Stimulated activated CD4-positive, alpha-beta T cell treated with anti-CD3 and anti-CD28 coated beads, Interleukin-1b, Interleukin-23, amount 100 ng/mL, for 48 hours (primary cell): ENCODE measurements around the gene KICS2.
"Not testable (repeated sequence)": the region's sequence is repeated elsewhere in the genome, so short reads cannot be mapped to it uniquely, and the experiment has no call there.

Source experiments
- DNase-seq: peaks from one replicate; pipeline ENCODE4 v3.0.0-alpha.2; 2020

Gene KICS2

GRCh38 chr12:64222009-64222765 lies at the start of gene KICS2:
KICS2 (minus strand) TSS chr12:64222296; CDS start chr12:64222237, 59 bp downstream.
- DNase-seq = peak; percentile 90

DNA sequence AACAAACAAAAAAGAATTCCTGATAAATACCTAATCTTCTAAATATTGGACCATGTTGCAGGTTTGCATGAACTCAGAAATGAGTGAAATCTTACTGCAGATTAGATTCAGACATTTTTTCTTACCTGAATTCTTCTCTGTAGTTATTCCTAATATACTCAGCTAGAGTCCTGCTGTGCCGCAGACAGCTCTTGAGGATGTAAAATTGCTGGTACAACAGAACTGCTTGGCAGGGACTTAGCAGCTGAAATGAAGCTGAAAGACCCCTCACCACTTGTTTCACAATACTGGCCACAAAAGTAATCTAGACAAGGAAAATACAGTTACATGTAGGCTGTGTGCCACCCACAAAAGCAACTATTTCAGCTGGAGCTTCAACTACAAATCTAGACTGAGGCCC lies 48.3 kb upstream of the KICS2 start:
- no peak for DNase-seq

GRCh38 chr12:64269161-64269560 lies 47.1 kb upstream of the KICS2 start:
- no peak for DNase-seq

DNA sequence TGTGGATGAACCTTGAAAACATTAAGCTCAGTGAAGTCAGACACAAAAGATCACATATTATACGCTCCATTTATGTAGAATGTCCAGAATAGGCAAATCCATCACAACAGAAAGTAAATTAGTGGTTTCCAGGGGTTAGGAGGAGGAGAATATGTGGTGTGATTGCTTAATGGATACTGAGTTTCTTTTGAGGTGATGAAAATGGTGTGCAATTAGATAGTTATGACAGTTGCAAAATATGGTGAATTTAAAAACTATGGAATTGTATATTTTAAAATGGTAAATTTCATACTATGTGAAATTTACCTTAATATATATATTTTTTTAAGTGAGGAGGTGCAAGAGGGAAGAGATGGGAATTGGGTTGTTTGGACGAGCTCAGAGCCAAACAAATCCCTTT lies 46.3 kb upstream of the KICS2 start:
- no peak for DNase-seq

DNA sequence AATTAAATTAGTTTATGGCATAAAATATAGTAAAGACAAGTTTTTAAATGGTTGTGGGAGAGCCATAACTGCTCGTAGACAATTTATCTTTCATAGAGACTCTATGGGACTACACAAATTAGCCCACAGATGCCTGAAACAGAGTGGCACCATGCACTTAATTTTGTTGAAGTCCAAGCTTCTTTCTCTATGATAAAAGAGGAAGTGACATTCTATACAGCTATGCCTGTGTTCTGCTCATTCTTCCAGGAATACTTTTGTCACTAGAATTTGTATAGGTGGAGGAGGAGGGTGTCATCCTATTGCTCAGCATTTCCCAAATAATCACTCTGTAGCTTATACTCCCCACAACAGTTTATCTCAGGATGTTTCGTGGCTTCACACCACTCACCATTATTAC lies 43.7 kb upstream of the KICS2 start:
- DNase-seq = no peak

DNA sequence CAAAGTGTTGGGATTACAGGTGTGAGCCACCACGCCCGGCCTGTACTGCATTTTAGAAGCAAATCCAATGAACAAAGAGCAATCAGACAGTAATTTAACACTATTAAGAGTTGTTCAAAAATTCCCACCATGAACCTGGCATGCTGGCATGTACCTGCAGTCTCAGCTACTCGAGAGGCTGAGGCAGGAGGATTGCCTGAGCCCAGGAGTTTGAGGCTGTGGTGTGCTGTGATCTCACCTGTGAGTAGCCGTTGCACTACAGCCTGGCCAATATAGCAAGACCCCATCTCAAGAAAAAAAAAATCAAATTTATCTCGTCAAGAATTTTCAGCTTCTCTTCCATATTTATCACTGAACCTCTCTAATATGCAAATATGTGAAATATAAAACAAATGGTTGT lies 39.7 kb upstream of the KICS2 start:
- DNase-seq = no peak

DNA sequence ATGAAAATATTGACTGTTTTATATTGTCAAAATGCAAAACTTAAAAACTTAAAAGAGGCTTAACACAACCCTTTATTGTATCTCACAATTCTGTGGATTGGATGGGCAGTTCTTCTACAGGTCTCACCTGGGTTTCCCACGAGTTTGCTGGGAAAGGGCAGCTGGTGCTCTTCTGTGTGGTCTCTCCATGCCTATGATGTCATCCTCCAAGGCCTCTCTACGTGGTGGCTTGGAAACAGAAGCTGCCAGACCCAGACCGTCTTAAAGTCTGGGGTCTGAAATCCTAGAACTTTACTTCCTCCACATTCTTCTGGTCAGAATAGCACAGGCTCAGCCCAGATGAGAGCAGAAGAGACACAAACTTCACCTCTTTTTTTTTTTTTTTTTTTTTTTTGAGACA lies 36.5 kb upstream of the KICS2 start:
- no peak for DNase-seq

GRCh38 chr12:64256166-64256800 lies 34.2 kb upstream of the KICS2 start:
- DNase-seq = no peak

DNA sequence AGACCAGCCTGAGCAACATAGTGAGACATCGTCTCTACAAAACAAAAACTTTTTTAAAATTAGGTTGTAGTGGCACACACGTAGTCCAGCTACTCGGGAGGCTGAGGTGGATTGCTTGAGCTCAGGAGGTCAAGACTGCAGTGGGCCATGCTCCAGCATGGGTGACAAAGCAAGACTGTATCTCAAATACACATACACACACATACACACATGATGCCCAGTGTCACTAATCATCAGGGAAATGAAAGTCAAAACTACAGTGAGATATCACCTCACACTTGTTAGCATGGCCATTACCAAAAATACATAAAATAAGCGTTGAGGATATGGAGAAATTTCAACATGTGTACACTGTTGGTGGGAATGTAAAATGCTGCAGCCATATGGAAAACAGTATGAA lies 33.2 kb upstream of the KICS2 start:
- no peak for DNase-seq

- DNase-seq = no peak
Observed at GRCh38 chr12:64253356-64253755, 31.3 kb upstream of the KICS2 start.

GRCh38 chr12:64252681-64253080 lies 30.6 kb upstream of the KICS2 start:
- DNase-seq = no peak

- no peak for DNase-seq
Observed at GRCh38 chr12:64243809-64244208, 21.7 kb upstream of the KICS2 start.

DNA sequence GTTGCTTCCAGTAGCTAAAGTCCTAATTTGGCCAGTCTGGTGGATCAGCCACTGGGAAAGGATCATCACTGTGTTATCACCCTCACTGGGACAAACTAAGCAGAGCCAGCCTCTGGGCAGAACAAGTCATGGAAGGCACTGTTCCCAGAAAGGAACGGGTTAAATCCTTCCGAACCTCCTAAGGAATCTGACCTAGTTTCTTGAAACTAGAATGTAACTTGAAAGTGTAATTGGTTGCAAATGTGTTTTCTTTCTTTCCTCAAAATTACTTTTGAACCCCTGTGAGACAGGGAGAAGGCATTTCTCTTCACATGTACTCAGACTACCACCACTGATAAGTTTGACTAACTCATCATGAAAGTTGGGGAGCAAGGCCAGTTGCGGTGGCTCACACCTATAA lies 18.7 kb upstream of the KICS2 start:
- no peak for DNase-seq

- DNase-seq = no peak
Observed at GRCh38 chr12:64237382-64237781, 15.3 kb upstream of the KICS2 start.

- DNase-seq = no peak
Observed at GRCh38 chr12:64236549-64236948, 14.5 kb upstream of the KICS2 start.

DNA sequence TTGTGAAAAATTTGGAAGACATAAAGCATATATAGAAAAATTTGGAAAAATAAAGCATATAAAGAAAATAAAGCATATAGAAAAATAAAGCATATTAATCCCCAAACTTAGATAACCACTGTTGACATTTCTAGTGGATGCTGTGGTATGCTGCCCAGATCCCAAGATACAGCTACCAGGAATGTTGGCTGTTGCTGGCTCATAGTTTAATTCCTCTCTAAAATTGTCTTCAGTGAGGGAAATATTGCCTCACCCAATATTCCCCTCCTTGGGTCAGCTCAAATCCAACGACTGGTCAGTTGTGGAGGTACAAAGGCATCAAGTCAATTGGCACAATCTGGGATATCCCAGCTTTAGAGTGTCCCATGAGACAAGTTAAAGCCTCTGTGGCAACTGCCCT lies 10.1 kb upstream of the KICS2 start:
- DNase-seq = no peak

DNA sequence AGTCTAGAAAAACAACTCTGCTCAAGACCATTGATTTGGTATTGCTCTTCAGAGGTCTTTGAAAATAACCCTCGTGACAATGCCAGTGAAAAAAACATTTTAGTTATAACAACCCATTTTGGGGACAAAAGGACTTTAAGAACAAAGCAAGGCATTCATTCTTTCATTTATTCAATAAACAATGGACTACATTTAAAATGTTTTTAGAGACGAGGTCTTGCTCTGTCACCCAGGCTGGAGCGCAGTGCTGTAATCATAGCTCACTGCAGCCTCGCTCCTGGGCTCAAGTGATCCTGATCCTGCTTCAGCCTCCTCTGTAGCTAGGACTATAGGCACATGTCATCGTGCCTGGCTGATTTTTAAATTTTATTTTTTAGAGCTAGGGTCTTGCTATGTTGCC lies 7.7 kb upstream of the KICS2 start:
- DNase-seq = no peak

- no peak for DNase-seq
Observed at GRCh38 chr12:64229240-64229639, 7.1 kb upstream of the KICS2 start.

DNA sequence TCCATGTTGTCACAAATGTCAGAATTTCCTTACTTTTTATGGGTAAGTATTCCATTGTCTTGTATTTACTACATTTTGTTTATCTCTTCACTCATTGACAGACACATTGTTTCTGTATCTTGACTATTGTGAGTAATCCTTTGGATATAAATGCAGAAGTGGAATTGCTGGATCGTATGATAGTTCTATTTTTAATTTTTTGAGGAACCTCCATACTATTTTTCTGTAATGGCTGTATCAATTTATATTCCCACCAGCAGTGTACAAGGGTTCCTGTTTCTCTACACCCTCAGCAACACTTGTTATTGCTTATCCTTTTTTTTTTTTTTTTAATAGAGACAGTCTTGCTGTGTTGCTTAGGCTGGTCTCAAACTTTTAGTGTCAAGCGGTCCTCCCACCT lies 3.5 kb upstream of the KICS2 start:
- no peak for DNase-seq

- peak; percentile 55 for DNase-seq
Observed at GRCh38 chr12:64221651-64222008, 466 bp downstream of the KICS2 start.

- no peak for DNase-seq
Observed at GRCh38 chr12:64220046-64220445, 2.0 kb downstream of the KICS2 start.

DNA sequence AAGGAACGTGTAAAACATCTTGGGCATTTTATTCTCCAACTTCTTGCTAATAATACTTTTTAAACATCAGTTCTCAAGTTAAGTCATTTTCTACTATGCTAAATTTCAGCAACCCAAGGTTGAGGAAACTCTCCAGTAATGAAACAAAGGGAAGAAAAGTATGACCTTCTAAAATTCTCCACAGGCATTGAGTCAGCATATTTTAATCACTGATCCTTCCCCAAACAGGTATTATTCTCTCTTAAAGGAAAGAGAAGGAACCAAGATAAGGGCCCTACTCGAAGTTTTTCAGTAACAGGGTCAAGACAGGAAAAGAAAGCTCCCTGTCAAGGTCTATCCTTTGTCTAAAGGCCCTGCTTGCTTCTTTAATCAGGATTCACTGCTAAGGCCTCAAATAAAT lies 3.0 kb downstream of the KICS2 start:
- no peak for DNase-seq

DNA sequence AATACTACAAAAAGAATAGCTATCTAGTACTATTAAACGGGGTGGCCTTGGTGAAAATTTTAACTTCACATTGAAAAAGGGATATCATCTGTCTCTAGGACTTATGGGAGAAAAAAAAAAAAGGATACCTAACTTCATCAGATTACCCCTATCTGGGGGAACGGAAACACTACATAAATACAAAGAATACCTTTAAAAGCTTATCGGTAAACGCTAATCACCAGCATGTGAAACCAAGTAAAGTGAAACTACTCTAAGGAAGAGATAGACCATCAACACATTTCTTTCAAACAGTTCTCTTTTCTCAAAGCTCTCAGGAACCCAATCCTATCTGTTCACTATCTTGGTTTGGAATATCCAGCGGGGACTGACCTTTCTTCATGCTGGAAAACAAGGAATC lies 3.5 kb downstream of the KICS2 start:
- no peak for DNase-seq

GRCh38 chr12:64217643-64218042 lies 4.5 kb downstream of the KICS2 start:
- DNase-seq = not testable (repeated sequence)

GRCh38 chr12:64216239-64216638 lies 5.9 kb downstream of the KICS2 start:
- no peak for DNase-seq
